Measurements from ENCODE around the gene CLCA2.

- TF ChIP-seq CTCF (IDR thresholded peaks at IDR 0.05; ENCODE audit: low read depth, low read length), result no peak
- no peak for TF ChIP-seq EZH2phosphoT487 (IDR thresholded peaks at IDR 0.05; ENCODE audit: low read depth)
Observed at GRCh38 chr1:86416343-86416742, 7.6 kb upstream of the CLCA2 start.
